ENCODE data around the gene RCAN1. TPM values are rescaled to one million over a fixed set of nuclear protein-coding genes. Genes with fewer than 3 reads are reported as not detected.

The RCAN1 gene
- total and polyA plus RNA-seq, 2 of the 8 experiments (the other 6 are each of a cell fraction or from before 2014, with no cell fraction given), result 1.7 to 6.4 TPM

DNA sequence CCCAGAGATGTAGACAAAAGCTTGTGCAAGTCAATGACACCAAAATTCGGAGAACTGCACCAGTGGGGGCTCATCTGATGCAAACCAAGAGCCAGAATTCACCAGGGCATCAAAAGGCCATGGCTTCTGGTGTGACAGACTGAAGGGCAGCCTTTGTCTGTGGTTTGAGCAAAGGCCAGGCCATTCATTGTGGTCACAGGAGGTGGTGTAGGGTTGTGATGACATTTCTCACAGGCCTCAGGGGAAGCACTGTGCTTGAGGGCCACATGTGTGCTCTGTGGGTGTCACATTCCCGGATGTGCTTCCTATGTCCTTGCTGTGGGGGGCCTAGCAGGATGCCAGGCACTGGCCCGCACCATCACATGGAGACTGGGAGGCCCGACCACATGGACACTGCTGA is 80.4 kb downstream of the RCAN1 start:
- CTCF ChIA-PET (ENCODE audit: partially characterized antibody), result interaction anchor here (1.3 to 1.4 kb wide), 2 partner anchors 9 to 24 kb away, joined by 4 to 6 read pairs; no protein-coding TSS in a partner anchor
- TF ChIP-seq RXRA (IDR thresholded peaks at IDR 0.05; ENCODE audit: insufficient read depth, low read depth, low read length), result no peak
- no peak for TF ChIP-seq BCL11A (IDR thresholded peaks at IDR 0.05; ENCODE audit: low read depth in 2 of 2, low read length in 2 of 2)
- no peak for TF ChIP-seq KDM4A (IDR thresholded peaks at IDR 0.05; ENCODE audit: low read depth, low read length, severe bottlenecking)
- no peak for TF ChIP-seq JUND (IDR thresholded peaks at IDR 0.05; ENCODE audit: low read length)
- no peak for TF ChIP-seq SIRT6 (IDR thresholded peaks at IDR 0.05; ENCODE audit: low read length)
- no peak for TF ChIP-seq CREB1 (IDR thresholded peaks at IDR 0.05)
- TF ChIP-seq POU5F1 (IDR thresholded peaks at IDR 0.05; ENCODE audit: low read depth, low read length), result no peak
- no peak for TF ChIP-seq NRF1 (IDR thresholded peaks at IDR 0.05; ENCODE audit: low read depth, low read length)
- TF ChIP-seq CBX8 (IDR thresholded peaks at IDR 0.05; ENCODE audit: borderline replicate concordance, low read depth, low read length), result no peak
- no peak for TF ChIP-seq CBX5 (IDR thresholded peaks at IDR 0.05; ENCODE audit: low read depth, low read length)
- TF ChIP-seq POLR2A (IDR thresholded peaks at IDR 0.05; ENCODE audit: control extremely low read depth in 1 of 2, low read depth in 2 of 2, low read length in 2 of 2), result no peak

More for the DNA sequence above, 80.4 kb downstream of the RCAN1 start:
- Histone ChIP-seq H3K36me3 (ENCODE audit: control insufficient read depth in 2 of 4, insufficient read depth in 4 of 4, low read length in 3 of 4) (no peaks in the 10 kb centered on the region), H3K79me1 (ENCODE audit: low read depth, low read length) (no peaks in the 10 kb centered on the region), H4K8ac (ENCODE audit: extremely low read depth, insufficient read depth, low read length) (no peak overlapping the region), H3K27me3 (replicated peaks in 1 of 4; ENCODE audit: control insufficient read depth in 3 of 4, extremely low read depth in 1 of 4, insufficient read depth in 3 of 4, low read length in 3 of 4) (no peaks in the 10 kb centered on the region), H3K9ac (replicated peaks in 1 of 4; ENCODE audit: extremely low read depth in 1 of 4, low read depth in 3 of 4, low read length in 3 of 4) (no peak overlapping the region), H2BK15ac (ENCODE audit: low read length) (no peak overlapping the region), H2AK5ac (ENCODE audit: low read depth, low read length) (no peak overlapping the region), H3K4ac (replicated peaks; ENCODE audit: insufficient read length, low read depth, low read length) (no peak overlapping the region), H2AFZ (ENCODE audit: low read length) (no peak overlapping the region), H3K4me3 (ENCODE audit: extremely low read depth in 1 of 4, insufficient read depth in 2 of 4, low read depth in 3 of 4, low read length in 4 of 4) (no peak overlapping the region), H4K91ac (replicated peaks; ENCODE audit: insufficient read length, low read length) (no peak overlapping the region), H3K4me2 (ENCODE audit: insufficient read depth in 1 of 2, low read depth in 2 of 2, low read length in 2 of 2) (no peak overlapping the region), H2BK5ac (ENCODE audit: low read depth, low read length) (no peak overlapping the region), H3K4me1 (replicated peaks in 1 of 4; ENCODE audit: control insufficient read depth in 3 of 4, insufficient read depth in 4 of 4, low read length in 3 of 4) (peaks cover 0 to 6% (median 0%) of the 10 kb centered on the region in 4 experiments; a peak in 1 of 7 replicates), H3K18ac (ENCODE audit: extremely low read depth, low read length) (no peak overlapping the region), H3K23me2 (ENCODE audit: low read depth, low read length) (no peaks in the 10 kb centered on the region), H4K5ac (ENCODE audit: insufficient read length, low read depth, low read length) (no peak overlapping the region), H3K23ac (ENCODE audit: insufficient read length) (no peak overlapping the region), H3K79me2 (ENCODE audit: control insufficient read depth in 1 of 2, insufficient read depth in 2 of 2, low read length in 2 of 2) (no peaks in the 10 kb centered on the region), H2BK12ac (ENCODE audit: low read depth, low read length) (no peak overlapping the region), H2BK20ac (ENCODE audit: low read length) (no peak overlapping the region), H3K56ac (replicated peaks; ENCODE audit: insufficient read length, low read depth, low read length) (no peak overlapping the region), H3K9me3 (ENCODE audit: insufficient read depth in 2 of 2, low read depth in 1 of 2, low read length in 1 of 2) (no peaks in the 10 kb centered on the region), H3K14ac (ENCODE audit: insufficient read length) (no peak overlapping the region), H4K20me1 (replicated peaks in 1 of 2; ENCODE audit: control insufficient read depth in 1 of 2, insufficient read depth in 2 of 2, low read length in 2 of 2) (no peaks in the 10 kb centered on the region), H3K27ac (ENCODE audit: low read depth, low read length) (no peak overlapping the region), H2BK120ac (replicated peaks; ENCODE audit: low read depth, low read length) (no peak overlapping the region)
- no peak for FAIRE-seq
- no peak for DNase-seq (ENCODE audit: low read depth in 1 of 2, low spot score in 2 of 2)
- POLR2A ChIA-PET (ENCODE audit: partially characterized antibody), result no interaction called here
- WGBS, 2 experiments (ENCODE audit: extremely low coverage in 1 of 2, insufficient coverage in 1 of 2, insufficient read length in 1 of 2, insufficient replicate concordance in 2 of 2, low coverage in 1 of 2, low lambda C conversion rate in 2 of 2, missing lambda C conversion rate in 1 of 2), result 79% methylated on average over 4 of the region's 4 CpGs; no CpG with 5 or more reads in 1 of the 2 experiments
